IPS DF 6.9 (cell line): ENCODE data around the gene SEMA5B.
A peak's percentile ranks its signal among the peaks of the same experiment; 100 is the strongest.

Source experiments
- DNase-seq: peaks from one replicate; pipeline ENCODE4 v3.0.0-alpha.2; 2013; ENCODE audit warnings: low read depth, low spot score
- H3K27ac ChIP-seq: one replicate; pipeline ENCODE4 v1.5.1; 2013; ENCODE audit warnings: low read length, control low read depth
- H3K27me3 ChIP-seq: 2 replicates; pipeline ENCODE4 v1.6.1; 2013; ENCODE audit warnings: mild to moderate bottlenecking, low read length; ENCODE audit not compliant: control insufficient read depth, insufficient read depth
- H3K36me3 ChIP-seq: 2 replicates; pipeline ENCODE4 v1.6.1; 2013; ENCODE audit warnings: low read length; ENCODE audit not compliant: control insufficient read depth, insufficient read depth
- H3K4me1 ChIP-seq: 2 replicates; pipeline ENCODE4 v1.6.1; 2013; ENCODE audit warnings: low read length; ENCODE audit not compliant: control insufficient read depth, insufficient read depth
- H3K4me3 ChIP-seq: 2 replicates; pipeline ENCODE4 v1.5.1; 2013; ENCODE audit warnings: mild to moderate bottlenecking, low read length
- H3K9me3 ChIP-seq: 2 replicates; pipeline ENCODE4 v1.6.1; 2013; ENCODE audit warnings: low read length, inconsistent platforms; ENCODE audit not compliant: control insufficient read depth, insufficient read depth
- WGBS: extraction: QIAGEN DNeasy Blood & Tissue Kit; methylation state at CpG from one replicate; pipeline ENCODE4 v1.1.7; 2013; ENCODE audit warnings: mixed read lengths, missing lambda C conversion rate; ENCODE audit not compliant: insufficient read length, insufficient coverage; 5-methylcytosine and 5-hydroxymethylcytosine counted together

The SEMA5B gene

DNA sequence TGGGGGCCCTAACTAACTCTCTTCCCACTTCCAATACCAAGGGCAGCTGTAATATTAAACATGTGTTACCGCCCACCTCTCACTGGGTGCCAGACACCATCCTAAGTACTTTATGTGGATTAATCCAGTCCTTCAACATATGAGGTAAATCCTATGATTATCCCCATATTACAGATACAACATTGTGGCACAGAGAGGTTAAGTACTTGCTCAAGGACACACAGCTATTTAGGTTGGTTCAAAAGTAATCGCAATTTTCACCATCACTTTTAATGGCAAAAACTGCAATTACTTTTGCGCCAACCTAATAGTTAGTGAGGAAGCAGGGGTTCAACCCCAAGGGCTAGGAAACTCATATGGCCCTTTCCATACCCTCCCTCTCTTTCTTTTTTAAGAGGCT lies 100.8 kb downstream of the SEMA5B start:
- no peak overlapping the region for H3K4me3 ChIP-seq
- WGBS = no CpG with 5 or more reads among the region's 3 CpGs
- no peaks in the 10 kb centered on the region for H3K9me3 ChIP-seq
- H3K27ac ChIP-seq = no peak overlapping the region
- no peak for DNase-seq
- H3K36me3 ChIP-seq = no peaks in the 10 kb centered on the region
- peaks cover 2% of the 10 kb centered on the region for H3K4me1 ChIP-seq
- peaks cover 5% of the 10 kb centered on the region; the same call in 1 of the 2 replicates for H3K27me3 ChIP-seq

DNA sequence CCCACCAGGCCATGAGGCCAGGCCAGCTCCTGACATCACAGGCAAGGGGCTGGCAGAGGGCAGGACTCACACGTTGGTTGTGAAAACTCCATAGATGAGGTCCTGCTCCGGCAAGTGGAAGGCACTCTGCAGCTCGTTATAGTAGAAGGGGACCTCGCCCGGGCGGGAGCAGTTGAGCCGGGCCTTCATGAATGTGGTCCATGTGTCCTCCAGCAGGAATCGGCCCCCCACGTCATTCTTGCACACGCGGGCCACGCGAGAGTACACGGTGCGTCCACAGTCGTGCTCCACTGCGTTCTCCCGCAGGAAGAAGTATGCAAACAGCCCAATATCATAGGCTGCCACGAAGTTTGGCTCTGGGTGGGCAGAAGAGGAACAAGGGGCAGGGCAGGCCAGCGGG lies 101.2 kb downstream of the SEMA5B start:
- WGBS = no CpG with 5 or more reads among the region's 20 CpGs
- Histone ChIP-seq H3K4me3 (no peak overlapping the region), H3K27me3 (peaks cover 5% of the 10 kb centered on the region; the same call in 1 of the 2 replicates), H3K9me3 (no peaks in the 10 kb centered on the region), H3K36me3 (no peaks in the 10 kb centered on the region), H3K27ac (no peak overlapping the region), H3K4me1 (peaks cover 2% of the 10 kb centered on the region)
- DNase-seq = no peak

DNA sequence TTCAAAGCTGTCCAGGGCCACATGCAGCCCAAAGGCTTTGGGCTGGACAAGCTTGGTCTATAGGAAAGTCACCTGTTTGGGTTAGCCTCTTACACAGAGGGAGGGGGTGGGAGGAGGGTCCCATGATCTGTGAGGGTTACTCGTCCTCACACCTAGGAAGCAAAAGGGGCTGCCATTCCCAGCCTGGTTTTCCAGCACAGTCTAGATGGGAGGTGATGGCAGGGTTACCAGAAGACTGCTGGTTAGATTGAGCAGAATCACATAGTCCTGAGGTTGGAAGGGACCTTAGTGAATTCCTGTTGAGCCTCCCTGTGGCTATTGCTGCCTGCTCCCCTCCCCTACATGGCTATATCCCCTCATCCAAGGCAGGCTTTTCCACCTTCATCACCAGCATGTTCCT lies 101.8 kb downstream of the SEMA5B start:
- H3K4me1 ChIP-seq = peaks cover 2% of the 10 kb centered on the region
- no peak for DNase-seq
- WGBS = no CpG with 5 or more reads among the region's 1 CpG
- no peaks in the 10 kb centered on the region for H3K9me3 ChIP-seq
- no peaks in the 10 kb centered on the region for H3K36me3 ChIP-seq
- H3K27me3 ChIP-seq = peaks cover 5% of the 10 kb centered on the region; the same call in 1 of the 2 replicates
- H3K4me3 ChIP-seq = no peak overlapping the region
- H3K27ac ChIP-seq = no peak overlapping the region

DNA sequence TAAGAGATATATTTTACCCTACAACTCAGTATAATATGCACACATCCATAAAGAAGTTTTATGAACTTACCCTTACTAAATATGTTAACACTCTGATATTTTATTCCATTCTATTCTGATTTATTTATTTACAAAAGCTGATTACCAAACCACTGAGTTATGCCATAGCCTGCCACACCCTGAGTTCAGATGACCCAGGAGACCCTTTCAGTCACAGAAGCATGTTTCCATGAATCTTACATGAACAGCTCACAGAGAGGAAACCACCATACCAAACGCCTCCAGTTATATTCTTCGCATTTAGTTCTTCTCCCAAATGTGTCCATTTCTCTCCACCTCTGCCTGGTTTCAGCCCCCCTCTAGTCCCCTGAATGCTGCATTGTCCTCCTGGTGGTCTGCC lies 103.5 kb downstream of the SEMA5B start:
- no CpG with 5 or more reads among the region's 2 CpGs for WGBS
- no peaks in the 10 kb centered on the region for H3K36me3 ChIP-seq

DNA sequence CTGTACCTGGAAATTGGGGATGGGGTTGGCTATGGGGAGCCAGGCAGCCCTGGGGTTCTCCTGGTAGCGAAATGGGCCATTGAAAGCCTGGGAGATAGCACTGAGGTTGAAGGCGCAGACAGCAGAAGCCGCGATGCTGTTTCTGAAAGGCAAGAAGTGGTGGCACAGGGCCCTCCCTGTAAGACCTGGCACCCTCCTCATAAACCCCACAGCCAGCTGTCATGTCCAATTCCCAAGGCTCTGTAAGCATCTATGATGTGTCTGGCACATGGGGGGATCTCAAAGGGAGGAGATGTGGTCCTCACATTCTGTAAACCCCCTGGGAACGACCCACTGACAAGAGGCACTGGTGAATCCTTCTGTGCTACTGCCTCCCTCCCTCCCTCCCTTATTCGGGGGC lies 104.0 kb downstream of the SEMA5B start:
- Histone ChIP-seq H3K36me3 (no peaks in the 10 kb centered on the region), H3K4me1 (peaks cover 2% of the 10 kb centered on the region)

More for the DNA sequence above, 103.5 kb downstream of the SEMA5B start:
- H3K4me1 ChIP-seq = peaks cover 2% of the 10 kb centered on the region
- no peak overlapping the region for H3K4me3 ChIP-seq
- no peak overlapping the region for H3K27ac ChIP-seq
- no peaks in the 10 kb centered on the region for H3K9me3 ChIP-seq
- DNase-seq = no peak
- peaks cover 5% of the 10 kb centered on the region; the same call in 1 of the 2 replicates for H3K27me3 ChIP-seq

DNA sequence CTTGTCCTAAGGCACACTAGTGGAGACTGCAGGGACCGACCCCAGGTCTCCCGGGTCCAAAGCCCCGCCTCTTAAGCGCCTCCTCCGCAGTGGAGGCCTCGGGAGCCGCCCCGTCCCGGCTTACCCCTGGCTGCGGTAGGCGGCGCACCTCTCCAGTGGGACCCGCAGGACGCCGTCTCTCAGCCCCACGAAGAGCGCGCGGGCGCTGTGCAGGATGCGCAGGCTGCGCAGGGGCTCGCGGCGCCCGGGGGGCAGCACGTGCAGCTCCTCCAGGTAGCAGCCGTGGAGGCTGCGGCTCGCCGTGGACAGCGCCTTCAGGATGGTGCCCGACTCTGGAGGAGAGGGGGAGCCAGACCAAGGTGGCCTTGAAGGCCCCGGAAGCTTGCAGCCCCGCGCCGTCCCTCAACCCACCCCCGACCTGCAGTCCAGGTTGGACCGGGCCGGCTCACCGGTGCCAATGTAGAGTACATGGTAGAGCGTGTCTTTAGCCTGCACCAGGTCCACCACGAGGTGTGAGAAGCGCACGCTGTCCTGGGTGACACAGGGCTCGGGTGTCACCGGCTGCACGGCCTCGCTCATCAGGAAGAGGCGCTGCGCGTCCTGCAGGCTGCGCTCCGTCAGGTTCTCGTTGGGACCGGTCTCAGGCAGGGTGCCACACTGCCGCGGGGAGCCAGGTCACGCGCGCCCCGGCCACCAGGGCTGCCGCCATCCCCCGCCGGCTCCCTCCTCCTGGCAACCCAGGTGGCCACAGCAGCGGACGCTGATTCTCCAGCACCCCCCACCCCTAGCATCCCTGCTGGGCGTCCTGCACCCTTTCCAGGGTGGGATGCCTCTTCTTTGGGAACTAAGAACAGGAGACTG lies 105.5 kb downstream of the SEMA5B start:
- no peak overlapping the region for H3K27ac ChIP-seq
- H3K36me3 ChIP-seq = no peaks in the 10 kb centered on the region
- no peak for DNase-seq
- WGBS = no CpG with 5 or more reads among the region's 68 CpGs
- peaks cover 5% of the 10 kb centered on the region; the same call in 1 of the 2 replicates for H3K27me3 ChIP-seq
- H3K4me1 ChIP-seq = peaks cover 2% of the 10 kb centered on the region
- H3K4me3 ChIP-seq = peak overlapping the region; percentile 63; the same call in 1 of the 2 replicates
- H3K9me3 ChIP-seq = no peaks in the 10 kb centered on the region

More for the DNA sequence above, 104.0 kb downstream of the SEMA5B start:
- WGBS = no CpG with 5 or more reads among the region's 6 CpGs
- no peak for DNase-seq
- H3K4me3 ChIP-seq = no peak overlapping the region
- peaks cover 5% of the 10 kb centered on the region; the same call in 1 of the 2 replicates for H3K27me3 ChIP-seq
- no peaks in the 10 kb centered on the region for H3K9me3 ChIP-seq
- H3K27ac ChIP-seq = no peak overlapping the region

DNA sequence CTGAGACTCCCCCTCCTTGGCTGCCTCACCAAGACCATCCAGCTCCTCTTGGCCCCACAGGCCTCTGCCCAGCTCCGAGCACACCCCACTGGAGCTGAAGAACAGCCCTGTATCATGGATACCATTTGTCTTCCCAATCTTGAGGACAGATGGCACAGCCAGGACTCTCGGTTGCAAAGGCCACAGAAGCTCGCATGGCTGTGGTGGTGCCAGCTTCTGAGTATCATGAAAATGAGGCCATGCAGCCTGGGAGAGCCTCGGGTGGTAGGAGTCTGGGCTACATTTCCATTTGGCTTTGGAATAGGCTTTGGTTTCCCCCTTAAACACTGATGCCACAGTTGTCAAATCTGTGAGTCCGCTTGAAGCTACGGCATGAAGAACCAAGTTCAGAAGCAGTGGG lies 106.6 kb downstream of the SEMA5B start:
- no peak overlapping the region for H3K4me3 ChIP-seq
- WGBS = no CpG with 5 or more reads among the region's 6 CpGs
- no peaks in the 10 kb centered on the region for H3K36me3 ChIP-seq
- no peak overlapping the region for H3K27ac ChIP-seq
- H3K27me3 ChIP-seq = peaks cover 5% of the 10 kb centered on the region; the same call in 1 of the 2 replicates
- peaks cover 2% of the 10 kb centered on the region for H3K4me1 ChIP-seq
- DNase-seq = no peak
- H3K9me3 ChIP-seq = no peaks in the 10 kb centered on the region

DNA sequence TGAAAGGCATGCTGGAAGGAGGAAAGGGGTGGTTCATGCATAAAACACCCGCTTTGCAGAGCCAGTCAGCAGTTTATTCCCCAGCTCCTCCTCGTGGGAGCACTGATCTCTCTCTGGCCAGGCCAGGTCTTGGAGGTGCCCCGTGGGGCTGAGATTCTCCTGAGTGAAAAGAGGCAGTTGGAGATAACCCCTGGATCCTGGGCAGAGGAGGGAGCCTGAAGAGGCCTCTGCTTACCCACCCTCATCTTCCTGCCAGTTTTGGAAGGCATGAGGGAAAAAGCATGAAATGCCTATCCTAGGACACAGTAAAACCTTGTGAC lies 108.3 kb downstream of the SEMA5B start:
- no peak overlapping the region for H3K4me3 ChIP-seq
- WGBS = no CpG with 5 or more reads among the region's 3 CpGs
- H3K36me3 ChIP-seq = no peaks in the 10 kb centered on the region
- no peaks in the 10 kb centered on the region for H3K9me3 ChIP-seq
- no peak overlapping the region for H3K27ac ChIP-seq
- H3K4me1 ChIP-seq = peaks cover 2% of the 10 kb centered on the region
- no peak for DNase-seq
- H3K27me3 ChIP-seq = peaks cover 5% of the 10 kb centered on the region; the same call in 1 of the 2 replicates

DNA sequence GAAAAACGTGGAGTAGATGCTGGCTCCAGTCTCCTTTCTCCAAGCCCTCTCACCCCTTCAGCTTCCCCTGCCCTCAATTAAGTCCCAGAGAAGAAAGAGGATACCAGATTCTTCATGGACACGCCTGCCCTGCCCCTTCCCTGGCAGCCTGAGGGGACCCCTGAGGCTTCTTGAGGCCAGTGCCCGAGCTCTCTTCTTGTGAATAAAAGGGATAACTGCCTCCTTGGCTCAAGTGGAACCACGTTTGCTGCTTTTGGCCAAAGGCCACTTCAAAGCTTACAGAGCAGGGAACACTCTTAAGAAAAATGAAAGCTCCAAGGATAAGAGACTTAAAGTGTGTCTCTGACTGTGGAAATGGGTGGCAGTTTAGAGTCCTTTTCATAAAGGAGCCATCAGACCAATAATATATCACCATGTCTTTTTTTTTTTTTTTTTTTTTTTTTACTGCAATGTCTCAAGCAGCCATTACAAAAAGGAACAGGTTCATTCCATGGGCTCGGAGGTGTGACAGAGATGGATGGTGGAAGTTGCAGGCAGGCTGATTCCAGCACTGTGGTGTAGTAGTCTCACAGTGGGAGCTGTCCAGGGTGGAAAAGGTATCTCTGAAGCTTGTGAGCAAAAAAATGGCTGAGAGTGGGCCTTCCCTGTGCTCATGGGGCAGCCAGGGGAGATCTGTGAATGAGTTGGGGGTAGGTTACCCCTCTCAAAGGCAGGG lies 108.8 kb downstream of the SEMA5B start:
- no CpG with 5 or more reads among the region's 5 CpGs for WGBS
- Histone ChIP-seq H3K9me3 (no peaks in the 10 kb centered on the region), H3K27me3 (peaks cover 5% of the 10 kb centered on the region; the same call in 1 of the 2 replicates), H3K4me1 (peaks cover 2% of the 10 kb centered on the region), H3K4me3 (no peak overlapping the region), H3K27ac (no peak overlapping the region), H3K36me3 (no peaks in the 10 kb centered on the region)
- DNase-seq = no peak

DNA sequence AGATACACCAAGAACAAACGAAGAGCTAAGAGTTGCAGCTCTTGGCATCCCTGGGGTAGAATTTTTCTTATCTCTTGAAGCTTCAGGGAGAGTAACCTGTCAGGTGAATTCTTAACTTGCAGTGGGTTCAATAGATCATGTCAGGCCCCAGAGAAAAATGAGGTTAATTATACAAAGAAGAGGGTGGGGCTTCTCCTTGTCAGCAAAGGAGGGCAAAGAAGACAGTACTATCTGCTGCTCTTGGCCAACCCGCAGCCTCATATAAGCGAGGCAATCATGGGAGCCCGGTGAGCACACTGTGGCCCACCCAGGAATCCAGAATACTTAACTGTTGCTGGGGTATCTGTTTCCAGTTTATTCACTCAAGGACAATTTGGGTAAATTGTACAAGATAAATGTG lies 110.2 kb downstream of the SEMA5B start:
- Histone ChIP-seq H3K27me3 (peaks cover 3% of the 10 kb centered on the region; the same call in 1 of the 2 replicates), H3K4me1 (peaks cover 2% of the 10 kb centered on the region), H3K27ac (no peak overlapping the region), H3K36me3 (no peaks in the 10 kb centered on the region; the same call in 1 of the 2 replicates), H3K9me3 (no peaks in the 10 kb centered on the region), H3K4me3 (no peak overlapping the region)
- WGBS = no CpG with 5 or more reads among the region's 4 CpGs
- no peak for DNase-seq
